GM23248 (cell line): ENCODE measurements around the gene GPR150.

Experiments used
- EZH2 ChIP-seq: fragments of 200-600 bp; sonication (generic); IDR thresholded peaks from 2 replicates; pipeline ENCODE4 v1.6.1; 2018; ENCODE audit warnings: antibody characterized with exemption, mild to moderate bottlenecking; ENCODE audit not compliant: insufficient read depth, poor library complexity, severe bottlenecking
- EZH2phosphoT487 ChIP-seq: fragments of 200-600 bp; sonication (generic); IDR thresholded peaks from 2 replicates; pipeline ENCODE4 v1.6.1; 2018; ENCODE audit warnings: antibody characterized with exemption, moderate library complexity, mild to moderate bottlenecking, low read depth; ENCODE audit not compliant: insufficient read depth

- TF ChIP-seq EZH2phosphoT487 (no peak), EZH2 (no peak)
These were observed 34.3 kb downstream of the GPR150 start for GRCh38 chr5:95654196-95654595.
